ENCODE measurements around the gene FRMPD2.

FRMPD2 gene

GRCh38 chr10:48302515-48303476, 28.3 kb upstream of the FRMPD2 start:
- WGBS, 2 experiments (ENCODE audit: insufficient coverage in 2 of 2) = 94 to 96% methylated on average over 6 to 7 of the region's 8 CpGs
- no peaks in the 10 kb centered on the region for H3K9me3 ChIP-seq (ENCODE audit: control insufficient read depth, low read length)
- no peaks in the 10 kb centered on the region for H3K4me1 ChIP-seq (ENCODE audit: control insufficient read depth, insufficient read depth, low read length, poor library complexity, severe bottlenecking)
- no peak overlapping the region for H3K4me3 ChIP-seq (ENCODE audit: extremely low read depth, insufficient read depth, low read length, poor library complexity, severe bottlenecking)
- no peak overlapping the region for H3K27ac ChIP-seq (ENCODE audit: low read depth, low read length, severe bottlenecking)
- H3K36me3 ChIP-seq (ENCODE audit: control insufficient read depth, insufficient read depth, low read length) = no peaks in the 10 kb centered on the region

GRCh38 chr10:48300556-48300955, 26.1 kb upstream of the FRMPD2 start:
- H3K36me3 ChIP-seq (ENCODE audit: control insufficient read depth, insufficient read depth, low read length) = no peaks in the 10 kb centered on the region
- H3K27ac ChIP-seq (ENCODE audit: low read depth, low read length, severe bottlenecking) = no peak overlapping the region
- no peaks in the 10 kb centered on the region for H3K9me3 ChIP-seq (ENCODE audit: control insufficient read depth, low read length)
- no peak overlapping the region for H3K4me3 ChIP-seq (ENCODE audit: extremely low read depth, insufficient read depth, low read length, poor library complexity, severe bottlenecking)
- no peaks in the 10 kb centered on the region for H3K4me1 ChIP-seq (ENCODE audit: control insufficient read depth, insufficient read depth, low read length, poor library complexity, severe bottlenecking)
- WGBS, 2 experiments (ENCODE audit: insufficient coverage in 2 of 2) = 74 to 86% methylated on average over 2 of the region's 2 CpGs

GRCh38 chr10:48299692-48300091, 25.2 kb upstream of the FRMPD2 start:
- no peak overlapping the region for H3K27ac ChIP-seq (ENCODE audit: low read depth, low read length, severe bottlenecking)
- H3K36me3 ChIP-seq (ENCODE audit: control insufficient read depth, insufficient read depth, low read length) = no peaks in the 10 kb centered on the region
- H3K9me3 ChIP-seq (ENCODE audit: control insufficient read depth, low read length) = no peaks in the 10 kb centered on the region
- no peak overlapping the region for H3K4me3 ChIP-seq (ENCODE audit: extremely low read depth, insufficient read depth, low read length, poor library complexity, severe bottlenecking)
- WGBS, 2 experiments (ENCODE audit: insufficient coverage in 2 of 2) = no CpG with 5 or more reads among the region's 1 CpG
- no peaks in the 10 kb centered on the region for H3K4me1 ChIP-seq (ENCODE audit: control insufficient read depth, insufficient read depth, low read length, poor library complexity, severe bottlenecking)

GRCh38 chr10:48299066-48299465, 24.6 kb upstream of the FRMPD2 start:
- 90 to 98% methylated on average over 5 to 7 of the region's 7 CpGs for WGBS, 2 experiments (ENCODE audit: insufficient coverage in 2 of 2)

GRCh38 chr10:48296576-48297098, 22.1 kb upstream of the FRMPD2 start:
- Histone ChIP-seq H3K4me3 (ENCODE audit: extremely low read depth, insufficient read depth, low read length, poor library complexity, severe bottlenecking) (no peak overlapping the region), H3K27ac (ENCODE audit: low read depth, low read length, severe bottlenecking) (no peak overlapping the region), H3K36me3 (ENCODE audit: control insufficient read depth, insufficient read depth, low read length) (no peaks in the 10 kb centered on the region), H3K9me3 (ENCODE audit: control insufficient read depth, low read length) (no peaks in the 10 kb centered on the region), H3K4me1 (ENCODE audit: control insufficient read depth, insufficient read depth, low read length, poor library complexity, severe bottlenecking) (no peaks in the 10 kb centered on the region)
- 80 to 87% methylated on average over 1 to 4 of the region's 4 CpGs for WGBS, 2 experiments (ENCODE audit: insufficient coverage in 2 of 2)

More at GRCh38 chr10:48299066-48299465, 24.6 kb upstream of the FRMPD2 start:
- Histone ChIP-seq H3K9me3 (ENCODE audit: control insufficient read depth, low read length) (no peaks in the 10 kb centered on the region), H3K4me3 (ENCODE audit: extremely low read depth, insufficient read depth, low read length, poor library complexity, severe bottlenecking) (no peak overlapping the region), H3K4me1 (ENCODE audit: control insufficient read depth, insufficient read depth, low read length, poor library complexity, severe bottlenecking) (no peaks in the 10 kb centered on the region), H3K36me3 (ENCODE audit: control insufficient read depth, insufficient read depth, low read length) (no peaks in the 10 kb centered on the region), H3K27ac (ENCODE audit: low read depth, low read length, severe bottlenecking) (no peak overlapping the region)

- H3K9me3 ChIP-seq (ENCODE audit: control insufficient read depth, low read length) = no peaks in the 10 kb centered on the region
- 85 to 100% methylated on average over 1 of the region's 2 CpGs for WGBS, 2 experiments (ENCODE audit: insufficient coverage in 2 of 2)
- no peak overlapping the region for H3K4me3 ChIP-seq (ENCODE audit: extremely low read depth, insufficient read depth, low read length, poor library complexity, severe bottlenecking)
- H3K36me3 ChIP-seq (ENCODE audit: control insufficient read depth, insufficient read depth, low read length) = no peaks in the 10 kb centered on the region
- no peak overlapping the region for H3K27ac ChIP-seq (ENCODE audit: low read depth, low read length, severe bottlenecking)
- no peaks in the 10 kb centered on the region for H3K4me1 ChIP-seq (ENCODE audit: control insufficient read depth, insufficient read depth, low read length, poor library complexity, severe bottlenecking)
These were observed 19.9 kb upstream of the FRMPD2 start for GRCh38 chr10:48294431-48294830.

- Histone ChIP-seq H3K4me3 (ENCODE audit: extremely low read depth, insufficient read depth, low read length, poor library complexity, severe bottlenecking) (no peak overlapping the region), H3K9me3 (ENCODE audit: control insufficient read depth, low read length) (no peaks in the 10 kb centered on the region), H3K27ac (ENCODE audit: low read depth, low read length, severe bottlenecking) (no peak overlapping the region), H3K4me1 (ENCODE audit: control insufficient read depth, insufficient read depth, low read length, poor library complexity, severe bottlenecking) (no peaks in the 10 kb centered on the region), H3K36me3 (ENCODE audit: control insufficient read depth, insufficient read depth, low read length) (no peaks in the 10 kb centered on the region)
- 100% methylated on average over 3 of the region's 3 CpGs; no CpG with 5 or more reads in 1 of the 2 experiments for WGBS, 2 experiments (ENCODE audit: insufficient coverage in 2 of 2)
These were observed 18.1 kb upstream of the FRMPD2 start for GRCh38 chr10:48292616-48293015.

GRCh38 chr10:48291190-48291589, 16.7 kb upstream of the FRMPD2 start:
- H3K9me3 ChIP-seq (ENCODE audit: control insufficient read depth, low read length) = no peaks in the 10 kb centered on the region
- WGBS, 2 experiments (ENCODE audit: insufficient coverage in 2 of 2) = 90% methylated on average over 2 of the region's 3 CpGs; no CpG with 5 or more reads in 1 of the 2 experiments
- no peak overlapping the region for H3K27ac ChIP-seq (ENCODE audit: low read depth, low read length, severe bottlenecking)
- no peak overlapping the region for H3K4me3 ChIP-seq (ENCODE audit: extremely low read depth, insufficient read depth, low read length, poor library complexity, severe bottlenecking)
- H3K4me1 ChIP-seq (ENCODE audit: control insufficient read depth, insufficient read depth, low read length, poor library complexity, severe bottlenecking) = no peaks in the 10 kb centered on the region
- no peaks in the 10 kb centered on the region for H3K36me3 ChIP-seq (ENCODE audit: control insufficient read depth, insufficient read depth, low read length)

GRCh38 chr10:48290286-48290685, 15.8 kb upstream of the FRMPD2 start:
- H3K4me3 ChIP-seq (ENCODE audit: extremely low read depth, insufficient read depth, low read length, poor library complexity, severe bottlenecking) = no peak overlapping the region
- no peaks in the 10 kb centered on the region for H3K36me3 ChIP-seq (ENCODE audit: control insufficient read depth, insufficient read depth, low read length)
- H3K27ac ChIP-seq (ENCODE audit: low read depth, low read length, severe bottlenecking) = no peak overlapping the region
- no peaks in the 10 kb centered on the region for H3K9me3 ChIP-seq (ENCODE audit: control insufficient read depth, low read length)
- no peaks in the 10 kb centered on the region for H3K4me1 ChIP-seq (ENCODE audit: control insufficient read depth, insufficient read depth, low read length, poor library complexity, severe bottlenecking)
- 93 to 96% methylated on average over 9 of the region's 9 CpGs for WGBS, 2 experiments (ENCODE audit: insufficient coverage in 2 of 2)

- H3K9me3 ChIP-seq (ENCODE audit: control insufficient read depth, low read length) = no peaks in the 10 kb centered on the region
- H3K4me1 ChIP-seq (ENCODE audit: control insufficient read depth, insufficient read depth, low read length, poor library complexity, severe bottlenecking) = no peaks in the 10 kb centered on the region
- H3K36me3 ChIP-seq (ENCODE audit: control insufficient read depth, insufficient read depth, low read length) = no peaks in the 10 kb centered on the region
- no peak overlapping the region for H3K27ac ChIP-seq (ENCODE audit: low read depth, low read length, severe bottlenecking)
- H3K4me3 ChIP-seq (ENCODE audit: extremely low read depth, insufficient read depth, low read length, poor library complexity, severe bottlenecking) = no peak overlapping the region
- WGBS, 2 experiments (ENCODE audit: insufficient coverage in 2 of 2) = 27 to 83% methylated on average over 1 to 5 of the region's 9 CpGs
These were observed 15.2 kb upstream of the FRMPD2 start for GRCh38 chr10:48289501-48290238.

Measured in mesodermal cell (in vitro differentiated cells).